Measurements from ENCODE around the gene MYRFL.

- TF ChIP-seq CTCF (IDR thresholded peaks at IDR 0.05; ENCODE audit: poor library complexity, severe bottlenecking) (no peak), EZH2 (IDR thresholded peaks at IDR 0.05; ENCODE audit: borderline replicate concordance, insufficient read depth, low read length, poor library complexity, severe bottlenecking) (no peak), EP300 (conservative IDR thresholded peaks at IDR 0.05; ENCODE audit: poor library complexity, severe bottlenecking) (no peak), SMC3 (conservative IDR thresholded peaks at IDR 0.05; ENCODE audit: poor library complexity) (no peak), REST (IDR thresholded peaks at IDR 0.05; ENCODE audit: borderline replicate concordance) (no peak), POLR2AphosphoS5 (IDR thresholded peaks at IDR 0.05) (no peak), RAD21 (conservative IDR thresholded peaks at IDR 0.05) (no peak), MXI1 (conservative IDR thresholded peaks at IDR 0.05; ENCODE audit: poor library complexity, severe bottlenecking) (no peak)
Observed at GRCh38 chr12:69833696-69834095, 8.7 kb downstream of the MYRFL start.
